ENCODE data around the gene ACAP2. TPM values are rescaled to one million over a fixed set of nuclear protein-coding genes. Genes with fewer than 3 reads are reported as not detected.

The ACAP2 gene
- total and polyA plus RNA-seq, 4 donors, result 4.5 to 28.5 (median 23.3) TPM

DNA sequence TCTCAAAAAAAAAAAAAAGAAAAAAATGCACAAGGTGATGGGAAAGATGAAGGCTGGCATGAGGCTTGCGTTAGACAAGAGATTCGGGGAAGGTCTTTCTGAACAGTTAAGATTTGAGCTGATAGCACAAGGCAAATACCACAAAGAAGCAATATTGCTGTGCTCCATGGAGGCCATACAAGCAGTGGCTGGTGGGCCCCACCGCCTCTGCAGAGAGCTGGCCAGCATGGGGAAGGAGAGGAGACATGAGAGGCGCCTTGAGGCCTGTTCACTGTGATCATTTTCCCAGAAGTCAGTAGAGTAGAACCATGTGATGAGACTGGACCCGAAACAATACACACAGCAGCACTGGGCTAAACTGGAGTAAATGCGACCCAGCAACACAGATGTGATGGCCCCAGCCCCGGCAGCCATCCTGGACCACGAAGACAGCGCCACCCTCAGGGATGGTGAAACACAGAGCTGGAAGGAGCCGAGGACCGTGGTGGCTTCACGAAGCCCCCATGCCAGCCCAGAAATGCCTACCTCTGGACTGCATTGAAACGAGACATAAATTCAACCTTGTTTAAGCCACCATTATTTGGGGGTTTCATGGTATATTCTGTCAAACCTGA lies 177.3 kb downstream of the ACAP2 start:
- H3K9ac ChIP-seq (ENCODE audit: low read depth in 1 of 2, low read length in 2 of 2), result no peak overlapping the region
- peaks cover 2 to 16% (median 14%) of the 10 kb centered on the region in 4 donors for H3K4me1 ChIP-seq (ENCODE audit: control insufficient read depth in 4 of 4, insufficient read depth in 4 of 4, low read length in 3 of 4)
- no peak overlapping the region for H3K27ac ChIP-seq (ENCODE audit: low read depth in 1 of 2, low read length in 2 of 2)
- TF ChIP-seq EGR1 (IDR thresholded peaks at IDR 0.05; ENCODE audit: low read depth in 2 of 2) (no peak), RXRA (IDR thresholded peaks at IDR 0.05) (no peak), SP1 (IDR thresholded peaks at IDR 0.05) (no peak), JUND (IDR thresholded peaks at IDR 0.05) (no peak), HNF4G (IDR thresholded peaks at IDR 0.05) (no peak), TAF1 (conservative IDR thresholded peaks at IDR 0.05) (no peak), YY1 (IDR thresholded peaks at IDR 0.05) (no peak)
- TF ChIP-seq, protein P1, sequence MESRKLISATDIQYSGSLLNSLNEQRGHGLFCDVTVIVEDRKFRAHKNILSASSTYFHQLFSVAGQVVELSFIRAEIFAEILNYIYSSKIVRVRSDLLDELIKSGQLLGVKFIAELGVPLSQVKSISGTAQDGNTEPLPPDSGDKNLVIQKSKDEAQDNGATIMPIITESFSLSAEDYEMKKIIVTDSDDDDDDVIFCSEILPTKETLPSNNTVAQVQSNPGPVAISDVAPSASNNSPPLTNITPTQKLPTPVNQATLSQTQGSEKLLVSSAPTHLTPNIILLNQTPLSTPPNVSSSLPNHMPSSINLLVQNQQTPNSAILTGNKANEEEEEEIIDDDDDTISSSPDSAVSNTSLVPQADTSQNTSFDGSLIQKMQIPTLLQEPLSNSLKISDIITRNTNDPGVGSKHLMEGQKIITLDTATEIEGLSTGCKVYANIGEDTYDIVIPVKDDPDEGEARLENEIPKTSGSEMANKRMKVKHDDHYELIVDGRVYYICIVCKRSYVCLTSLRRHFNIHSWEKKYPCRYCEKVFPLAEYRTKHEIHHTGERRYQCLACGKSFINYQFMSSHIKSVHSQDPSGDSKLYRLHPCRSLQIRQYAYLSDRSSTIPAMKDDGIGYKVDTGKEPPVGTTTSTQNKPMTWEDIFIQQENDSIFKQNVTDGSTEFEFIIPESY (IDR thresholded peaks at IDR 0.05), result no peak
- TF ChIP-seq, protein P2, sequence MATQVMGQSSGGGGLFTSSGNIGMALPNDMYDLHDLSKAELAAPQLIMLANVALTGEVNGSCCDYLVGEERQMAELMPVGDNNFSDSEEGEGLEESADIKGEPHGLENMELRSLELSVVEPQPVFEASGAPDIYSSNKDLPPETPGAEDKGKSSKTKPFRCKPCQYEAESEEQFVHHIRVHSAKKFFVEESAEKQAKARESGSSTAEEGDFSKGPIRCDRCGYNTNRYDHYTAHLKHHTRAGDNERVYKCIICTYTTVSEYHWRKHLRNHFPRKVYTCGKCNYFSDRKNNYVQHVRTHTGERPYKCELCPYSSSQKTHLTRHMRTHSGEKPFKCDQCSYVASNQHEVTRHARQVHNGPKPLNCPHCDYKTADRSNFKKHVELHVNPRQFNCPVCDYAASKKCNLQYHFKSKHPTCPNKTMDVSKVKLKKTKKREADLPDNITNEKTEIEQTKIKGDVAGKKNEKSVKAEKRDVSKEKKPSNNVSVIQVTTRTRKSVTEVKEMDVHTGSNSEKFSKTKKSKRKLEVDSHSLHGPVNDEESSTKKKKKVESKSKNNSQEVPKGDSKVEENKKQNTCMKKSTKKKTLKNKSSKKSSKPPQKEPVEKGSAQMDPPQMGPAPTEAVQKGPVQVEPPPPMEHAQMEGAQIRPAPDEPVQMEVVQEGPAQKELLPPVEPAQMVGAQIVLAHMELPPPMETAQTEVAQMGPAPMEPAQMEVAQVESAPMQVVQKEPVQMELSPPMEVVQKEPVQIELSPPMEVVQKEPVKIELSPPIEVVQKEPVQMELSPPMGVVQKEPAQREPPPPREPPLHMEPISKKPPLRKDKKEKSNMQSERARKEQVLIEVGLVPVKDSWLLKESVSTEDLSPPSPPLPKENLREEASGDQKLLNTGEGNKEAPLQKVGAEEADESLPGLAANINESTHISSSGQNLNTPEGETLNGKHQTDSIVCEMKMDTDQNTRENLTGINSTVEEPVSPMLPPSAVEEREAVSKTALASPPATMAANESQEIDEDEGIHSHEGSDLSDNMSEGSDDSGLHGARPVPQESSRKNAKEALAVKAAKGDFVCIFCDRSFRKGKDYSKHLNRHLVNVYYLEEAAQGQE (IDR thresholded peaks at IDR 0.05), result no peak
- TF ChIP-seq, protein P3, sequence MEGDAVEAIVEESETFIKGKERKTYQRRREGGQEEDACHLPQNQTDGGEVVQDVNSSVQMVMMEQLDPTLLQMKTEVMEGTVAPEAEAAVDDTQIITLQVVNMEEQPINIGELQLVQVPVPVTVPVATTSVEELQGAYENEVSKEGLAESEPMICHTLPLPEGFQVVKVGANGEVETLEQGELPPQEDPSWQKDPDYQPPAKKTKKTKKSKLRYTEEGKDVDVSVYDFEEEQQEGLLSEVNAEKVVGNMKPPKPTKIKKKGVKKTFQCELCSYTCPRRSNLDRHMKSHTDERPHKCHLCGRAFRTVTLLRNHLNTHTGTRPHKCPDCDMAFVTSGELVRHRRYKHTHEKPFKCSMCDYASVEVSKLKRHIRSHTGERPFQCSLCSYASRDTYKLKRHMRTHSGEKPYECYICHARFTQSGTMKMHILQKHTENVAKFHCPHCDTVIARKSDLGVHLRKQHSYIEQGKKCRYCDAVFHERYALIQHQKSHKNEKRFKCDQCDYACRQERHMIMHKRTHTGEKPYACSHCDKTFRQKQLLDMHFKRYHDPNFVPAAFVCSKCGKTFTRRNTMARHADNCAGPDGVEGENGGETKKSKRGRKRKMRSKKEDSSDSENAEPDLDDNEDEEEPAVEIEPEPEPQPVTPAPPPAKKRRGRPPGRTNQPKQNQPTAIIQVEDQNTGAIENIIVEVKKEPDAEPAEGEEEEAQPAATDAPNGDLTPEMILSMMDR (IDR thresholded peaks at IDR 0.05; ENCODE audit: low read depth, low read length, missing input control), result no peak
- TF ChIP-seq, protein P4, sequence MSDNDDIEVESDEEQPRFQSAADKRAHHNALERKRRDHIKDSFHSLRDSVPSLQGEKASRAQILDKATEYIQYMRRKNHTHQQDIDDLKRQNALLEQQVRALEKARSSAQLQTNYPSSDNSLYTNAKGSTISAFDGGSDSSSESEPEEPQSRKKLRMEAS (IDR thresholded peaks at IDR 0.05), result no peak
- H3K36me3 ChIP-seq (ENCODE audit: control insufficient read depth in 4 of 4, insufficient read depth in 3 of 4, low read depth in 1 of 4, low read length in 3 of 4), result no peaks in the 10 kb centered on the region
- no peaks in the 10 kb centered on the region for H3K27me3 ChIP-seq (ENCODE audit: control insufficient read depth in 4 of 4, insufficient read depth in 4 of 4, low read length in 3 of 4)
- WGBS, result 96% methylated on average over 13 of the region's 13 CpGs
- no peak for DNase-seq (ENCODE audit: low spot score)
- no peaks in the 10 kb centered on the region for H3K9me3 ChIP-seq (ENCODE audit: control insufficient read depth in 4 of 4, low read length in 3 of 4)
- H3K4me3 ChIP-seq (ENCODE audit: low read depth in 1 of 3, low read length in 3 of 3), result no peak overlapping the region

DNA sequence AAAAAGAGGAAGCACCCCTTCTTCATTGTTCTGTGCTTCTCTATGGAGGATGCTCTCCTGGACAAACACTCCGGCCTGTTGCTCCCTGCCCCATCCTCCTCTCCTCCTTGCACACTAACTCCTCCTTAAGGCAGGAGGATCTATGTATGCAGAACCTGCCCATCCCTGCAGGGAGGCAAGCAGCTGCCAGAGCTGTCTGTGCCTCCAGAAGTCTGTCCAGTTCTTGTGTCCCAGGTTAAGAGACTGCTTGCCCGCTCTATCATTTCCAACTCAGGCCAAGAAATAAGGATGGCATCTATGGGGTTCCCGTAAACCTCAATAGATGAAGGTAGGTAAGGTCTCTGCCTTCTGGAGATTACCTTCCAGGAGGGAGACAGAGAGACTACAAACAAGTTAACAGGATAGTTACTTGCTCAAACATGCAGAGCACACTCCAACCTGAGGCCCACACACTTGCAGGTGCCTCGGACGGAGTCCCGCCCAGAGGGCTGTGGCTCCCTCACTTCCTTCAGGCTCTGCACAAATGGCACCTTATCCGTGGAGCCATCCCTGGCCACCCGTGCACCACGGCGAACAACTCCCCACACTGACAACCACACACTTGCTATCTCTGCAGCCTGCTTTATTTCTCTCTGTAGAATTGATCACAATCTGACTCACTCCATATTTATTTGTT lies 178.8 kb downstream of the ACAP2 start:
- TF ChIP-seq RAD21 (IDR thresholded peaks at IDR 0.05), result no peak
- TF ChIP-seq JUND (IDR thresholded peaks at IDR 0.05), result no peak
- TF ChIP-seq, protein P1 (IDR thresholded peaks at IDR 0.05), result no peak
- no peak for TF ChIP-seq SP1 (IDR thresholded peaks at IDR 0.05)
- no peak for TF ChIP-seq TAF1 (conservative IDR thresholded peaks at IDR 0.05)
- TF ChIP-seq, protein P5, sequence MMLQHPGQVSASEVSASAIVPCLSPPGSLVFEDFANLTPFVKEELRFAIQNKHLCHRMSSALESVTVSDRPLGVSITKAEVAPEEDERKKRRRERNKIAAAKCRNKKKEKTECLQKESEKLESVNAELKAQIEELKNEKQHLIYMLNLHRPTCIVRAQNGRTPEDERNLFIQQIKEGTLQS (IDR thresholded peaks at IDR 0.05), result no peak
- DNase-seq (ENCODE audit: low spot score), result no peak
- WGBS, result 95% methylated on average over 10 of the region's 10 CpGs
- H3K4me3 ChIP-seq (ENCODE audit: low read depth in 1 of 3, low read length in 3 of 3), result no peak overlapping the region
- no peaks in the 10 kb centered on the region for H3K36me3 ChIP-seq (ENCODE audit: control insufficient read depth in 4 of 4, insufficient read depth in 3 of 4, low read depth in 1 of 4, low read length in 3 of 4)
- H3K27me3 ChIP-seq (ENCODE audit: control insufficient read depth in 4 of 4, insufficient read depth in 4 of 4, low read length in 3 of 4), result no peaks in the 10 kb centered on the region
- no peak overlapping the region for H3K27ac ChIP-seq (ENCODE audit: low read depth in 1 of 2, low read length in 2 of 2)
- H3K9me3 ChIP-seq (ENCODE audit: control insufficient read depth in 4 of 4, low read length in 3 of 4), result no peaks in the 10 kb centered on the region
- no peak overlapping the region for H3K9ac ChIP-seq (ENCODE audit: low read depth in 1 of 2, low read length in 2 of 2)
- peaks cover 2 to 13% (median 8%) of the 10 kb centered on the region in 4 donors for H3K4me1 ChIP-seq (ENCODE audit: control insufficient read depth in 4 of 4, insufficient read depth in 4 of 4, low read length in 3 of 4)

All from liver (tissue), 9 donors.